ENCODE results near the gene WDR86. TPM values are rescaled to one million over a fixed set of nuclear protein-coding genes. Genes with fewer than 3 reads are reported as not detected.

Gene WDR86
- polyA plus RNA-seq, 1 donor (not counting 4 experiments of a cell fraction or from before 2014, with no cell fraction given) = not detected

DNA sequence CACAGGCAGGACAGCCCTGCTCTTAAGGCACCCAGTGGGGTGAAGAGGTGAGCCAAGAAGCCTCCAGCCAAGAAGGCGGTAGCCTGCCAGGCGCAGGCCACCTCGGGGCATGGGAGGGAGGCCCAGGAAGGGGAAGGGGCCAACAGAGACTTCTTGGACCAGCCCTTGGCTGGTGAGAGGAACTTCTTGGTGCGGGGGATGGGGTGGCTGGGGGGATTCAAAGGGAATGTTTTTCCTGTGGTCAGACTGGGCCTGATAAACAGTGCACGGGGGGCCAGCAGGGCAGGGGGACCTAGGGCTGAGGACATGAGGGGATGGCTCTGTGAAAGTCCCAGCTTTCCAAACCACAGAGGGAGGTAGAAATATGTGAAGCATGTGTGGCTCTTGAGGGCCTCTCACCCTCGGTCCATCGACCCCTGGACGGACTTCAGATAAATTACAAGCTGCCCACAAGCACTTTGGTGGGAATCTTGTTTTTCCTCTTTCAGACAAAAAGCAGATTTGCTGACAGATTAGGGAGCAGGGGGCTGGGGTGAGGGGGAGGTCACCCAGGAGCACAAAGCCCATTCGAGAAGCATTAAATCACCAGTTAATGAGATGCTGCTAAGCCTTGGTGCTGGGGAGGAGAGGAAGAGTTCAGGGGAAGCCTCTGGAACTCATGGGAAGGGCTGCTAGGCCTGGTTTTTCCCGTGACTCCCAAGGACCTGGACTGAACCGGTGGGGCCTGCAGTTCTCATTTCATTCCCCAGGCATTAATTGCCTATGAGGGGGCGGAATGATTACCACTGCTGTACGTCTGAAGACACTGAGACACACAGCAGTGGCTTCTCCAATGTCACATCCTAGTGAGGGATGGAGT, 18.8 kb upstream of the WDR86 start:
- Histone ChIP-seq H3K27me3 (ENCODE audit: control insufficient read depth, extremely low read depth, insufficient read depth, low read length) (peaks cover 5% of the 10 kb centered on the region), H3K79me2 (ENCODE audit: control insufficient read depth, insufficient read depth, low read length) (no peaks in the 10 kb centered on the region), H3K9me3 (ENCODE audit: control insufficient read depth, low read depth, low read length) (no peaks in the 10 kb centered on the region), H3K4me1 (ENCODE audit: control insufficient read depth, extremely low read depth, insufficient read depth, low read length) (peaks cover 13% of the 10 kb centered on the region), H3K36me3 (ENCODE audit: control insufficient read depth in 2 of 2, extremely low read depth in 1 of 2, insufficient read depth in 2 of 2, low read length in 2 of 2) (no peaks in the 10 kb centered on the region), H3K27ac (ENCODE audit: control insufficient read depth, insufficient read depth, low read length) (no peak overlapping the region), H3K4me3 (ENCODE audit: control insufficient read depth in 2 of 3, extremely low read depth in 1 of 3, insufficient read depth in 2 of 3, low read depth in 1 of 3, low read length in 3 of 3) (no peak overlapping the region), H3K9ac (ENCODE audit: control insufficient read depth, extremely low read depth, insufficient read depth, low read length) (no peak overlapping the region), H4K20me1 (ENCODE audit: control insufficient read depth, extremely low read depth, insufficient read depth, low read length) (no peaks in the 10 kb centered on the region), H3K4me2 (ENCODE audit: control insufficient read depth, extremely low read depth, insufficient read depth, low read depth, low read length) (no peak overlapping the region), H2AFZ (ENCODE audit: control insufficient read depth, low read length) (no peak overlapping the region), H3K9me1 (ENCODE audit: control insufficient read depth, extremely low read depth, insufficient read depth, low read length) (no peaks in the 10 kb centered on the region)
- FAIRE-seq (no peak), DNase-seq (ENCODE audit: low read depth, low spot score) (no peak)
- TF ChIP-seq, protein P1, sequence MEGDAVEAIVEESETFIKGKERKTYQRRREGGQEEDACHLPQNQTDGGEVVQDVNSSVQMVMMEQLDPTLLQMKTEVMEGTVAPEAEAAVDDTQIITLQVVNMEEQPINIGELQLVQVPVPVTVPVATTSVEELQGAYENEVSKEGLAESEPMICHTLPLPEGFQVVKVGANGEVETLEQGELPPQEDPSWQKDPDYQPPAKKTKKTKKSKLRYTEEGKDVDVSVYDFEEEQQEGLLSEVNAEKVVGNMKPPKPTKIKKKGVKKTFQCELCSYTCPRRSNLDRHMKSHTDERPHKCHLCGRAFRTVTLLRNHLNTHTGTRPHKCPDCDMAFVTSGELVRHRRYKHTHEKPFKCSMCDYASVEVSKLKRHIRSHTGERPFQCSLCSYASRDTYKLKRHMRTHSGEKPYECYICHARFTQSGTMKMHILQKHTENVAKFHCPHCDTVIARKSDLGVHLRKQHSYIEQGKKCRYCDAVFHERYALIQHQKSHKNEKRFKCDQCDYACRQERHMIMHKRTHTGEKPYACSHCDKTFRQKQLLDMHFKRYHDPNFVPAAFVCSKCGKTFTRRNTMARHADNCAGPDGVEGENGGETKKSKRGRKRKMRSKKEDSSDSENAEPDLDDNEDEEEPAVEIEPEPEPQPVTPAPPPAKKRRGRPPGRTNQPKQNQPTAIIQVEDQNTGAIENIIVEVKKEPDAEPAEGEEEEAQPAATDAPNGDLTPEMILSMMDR (optimal IDR thresholded peaks at IDR 0.05 in 1 of 3, IDR thresholded peaks at IDR 0.05 in 1 of 3, conservative IDR thresholded peaks at IDR 0.05 in 1 of 3; ENCODE audit: extremely low read depth in 1 of 3, insufficient read depth in 2 of 3, low read length in 3 of 3) = no peak
- no peak for TF ChIP-seq EZH2 (IDR thresholded peaks at IDR 0.05; ENCODE audit: low read length)
- dilution Hi-C loops (cut with MboI; ENCODE audit: extremely low pct_ligation_motif_present, low sequenced_read_pairs) = no loop called here

DNA sequence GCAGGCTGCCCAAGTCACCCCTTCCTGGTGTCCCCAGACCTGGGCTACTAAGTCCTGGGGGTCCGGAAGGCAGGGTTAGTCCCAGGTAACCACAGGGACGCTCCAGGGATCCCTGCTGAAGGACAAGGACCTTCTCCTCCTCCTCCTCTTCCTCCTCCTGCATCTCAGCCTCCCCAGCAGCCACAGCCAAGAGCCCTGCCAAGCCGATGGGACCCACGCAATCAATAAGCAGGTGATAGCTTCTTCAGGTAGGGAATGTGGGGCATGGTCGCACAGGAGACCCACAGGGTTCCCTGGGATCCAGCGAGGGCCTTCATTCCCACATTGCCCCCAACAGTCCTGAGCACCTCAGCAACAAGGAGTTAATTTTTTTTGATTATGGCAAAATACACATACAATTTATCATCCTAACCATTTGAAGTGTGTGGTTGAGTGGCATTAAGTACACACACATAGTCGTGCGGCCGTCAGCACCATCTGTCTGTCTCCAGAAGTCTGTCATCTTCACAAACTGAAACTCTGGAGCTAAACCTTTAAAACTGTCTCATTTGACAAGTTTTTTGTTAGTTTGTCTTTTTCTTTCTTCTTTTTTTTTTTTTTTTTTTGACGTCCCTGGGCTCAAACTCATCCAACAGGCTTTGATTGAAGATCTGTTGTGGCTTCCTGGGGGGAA, 18.0 kb upstream of the WDR86 start:
- peaks cover 5% of the 10 kb centered on the region for H3K27me3 ChIP-seq (ENCODE audit: control insufficient read depth, extremely low read depth, insufficient read depth, low read length)
- TF ChIP-seq, protein P1 (optimal IDR thresholded peaks at IDR 0.05 in 1 of 3, IDR thresholded peaks at IDR 0.05 in 1 of 3, conservative IDR thresholded peaks at IDR 0.05 in 1 of 3; ENCODE audit: extremely low read depth in 1 of 3, insufficient read depth in 2 of 3, low read length in 3 of 3) = no peak
- no peak for TF ChIP-seq EZH2 (IDR thresholded peaks at IDR 0.05; ENCODE audit: low read length)
- no peak for FAIRE-seq
- no peaks in the 10 kb centered on the region for H3K79me2 ChIP-seq (ENCODE audit: control insufficient read depth, insufficient read depth, low read length)
- H3K9me3 ChIP-seq (ENCODE audit: control insufficient read depth, low read depth, low read length) = no peaks in the 10 kb centered on the region
- H2AFZ ChIP-seq (ENCODE audit: control insufficient read depth, low read length) = no peak overlapping the region
- no peak for DNase-seq (ENCODE audit: low read depth, low spot score)
- H3K36me3 ChIP-seq (ENCODE audit: control insufficient read depth in 2 of 2, extremely low read depth in 1 of 2, insufficient read depth in 2 of 2, low read length in 2 of 2) = no peaks in the 10 kb centered on the region
- no peak overlapping the region for H3K4me2 ChIP-seq (ENCODE audit: control insufficient read depth, extremely low read depth, insufficient read depth, low read depth, low read length)
- dilution Hi-C loops (cut with MboI; ENCODE audit: extremely low pct_ligation_motif_present, low sequenced_read_pairs) = no loop called here
- H3K4me3 ChIP-seq (ENCODE audit: control insufficient read depth in 2 of 3, extremely low read depth in 1 of 3, insufficient read depth in 2 of 3, low read depth in 1 of 3, low read length in 3 of 3) = no peak overlapping the region
- H3K9me1 ChIP-seq (ENCODE audit: control insufficient read depth, extremely low read depth, insufficient read depth, low read length) = no peaks in the 10 kb centered on the region
- peaks cover 8% of the 10 kb centered on the region for H3K4me1 ChIP-seq (ENCODE audit: control insufficient read depth, extremely low read depth, insufficient read depth, low read length)
- no peak overlapping the region for H3K27ac ChIP-seq (ENCODE audit: control insufficient read depth, insufficient read depth, low read length)
- H4K20me1 ChIP-seq (ENCODE audit: control insufficient read depth, extremely low read depth, insufficient read depth, low read length) = no peaks in the 10 kb centered on the region
- H3K9ac ChIP-seq (ENCODE audit: control insufficient read depth, extremely low read depth, insufficient read depth, low read length) = no peak overlapping the region
